H1 (cell line): ENCODE results near the gene PGM2L1. TPM values are rescaled to one million over a fixed set of nuclear protein-coding genes. Genes with fewer than 3 reads are reported as not detected.

Experiments
- CEBPB ChIP-seq: IDR thresholded peaks from 2 replicates; pipeline ENCODE4 v1.6.1; 2012; ENCODE audit warnings: low read depth, low read length
- CHD2 ChIP-seq: IDR thresholded peaks from 2 replicates; pipeline ENCODE4 v1.6.1; 2012; ENCODE audit warnings: low read length, improper control_type of control experiment
- GTF2F1 ChIP-seq: IDR thresholded peaks from 2 replicates; pipeline ENCODE4 v1.6.1; 2012; ENCODE audit warnings: low read depth, low read length, improper control_type of control experiment, borderline replicate concordance
- KDM1A ChIP-seq: fragments of 200-600, 300-600 bp; sonication (generic); IDR thresholded peaks from 2 replicates; pipeline ENCODE4 v1.7.1; 2016; ENCODE audit warnings: mild to moderate bottlenecking, low read length, borderline replicate concordance
- KDM4A ChIP-seq: IDR thresholded peaks from one replicate; pipeline ENCODE4 v1.7.1; 2012; ENCODE audit warnings: low read depth, mild to moderate bottlenecking, moderate library complexity, low read length, inconsistent platforms; ENCODE audit not compliant: severe bottlenecking
- RFX5 ChIP-seq: IDR thresholded peaks from 2 replicates; pipeline ENCODE4 v1.6.1; 2011; ENCODE audit warnings: low read depth, low read length, improper control_type of control experiment, borderline replicate concordance
- SIX5 ChIP-seq: IDR thresholded peaks from 2 replicates; pipeline ENCODE4 v1.6.1; 2011; ENCODE audit warnings: mild to moderate bottlenecking, low read depth, low read length
- polyA plus RNA-seq, 7 experiments: library from polyadenylated mRNA; depleted of rRNA in 3 of 7; stranded (reverse) in 5 of 7; unstranded in 2 of 7; fragments of >200 nt in 5 of 7; fragments of 200-250 nt in 2 of 7; gene quantifications; 1 replicate in 5 of 7; 2 replicates in 1 of 7; 4 replicates in 1 of 7; pipeline versions ENCODE4 v1.2.1 to v1.2.3, GENCODE V29; 2011 to 2013; ENCODE audit warnings: missing spikeins in 2 of 7, mixed read lengths in 2 of 7
- total RNA-seq: library from RNA; stranded (reverse); fragmentation: NEBNext Ultra II Directional; extraction: Animal tissue kit (Norgen Biotek cat#: 25700); gene quantifications from 2 replicates; pipeline ENCODE4 v1.2.1, GENCODE V29; 2021

The PGM2L1 gene
- total and polyA plus RNA-seq, 2 of the 8 experiments (the other 6 are each of a cell fraction or from before 2014, with no cell fraction given), result 5.0 to 42.7 TPM

- no peak for TF ChIP-seq RFX5
- TF ChIP-seq KDM4A, result no peak
- no peak for TF ChIP-seq GTF2F1
- TF ChIP-seq SIX5, result no peak
- TF ChIP-seq KDM1A, result no peak
- no peak for TF ChIP-seq CHD2
- no peak for TF ChIP-seq CEBPB
Observed at GRCh38 chr11:74319139-74319816, 79.0 kb downstream of the PGM2L1 start (continued).
